ENCODE measurements around the gene ZNF207. TPM values are rescaled to one million over a fixed set of nuclear protein-coding genes. Genes with fewer than 3 reads are reported as not detected.

ZNF207 gene
- total and polyA plus RNA-seq, 4 experiments from 2014 or later, result 158 to 298 (median 217) TPM

GRCh38 chr17:32356378-32356743, 6.4 kb downstream of the ZNF207 start:
- Mint-ChIP-seq H3K27me3 (no peaks in the 10 kb centered on the region), H3K4me1 (peaks cover 38 to 72% (median 49%) of the 10 kb centered on the region in 4 donors), H3K4me3 (peak overlapping the region in 7 of 8 donors; percentile 8 to 75 (median 48)), H3K36me3 (peaks cover 48 to 80% of the 10 kb centered on the region in 2 donors), H3K9me3 (no peaks in the 10 kb centered on the region), H3K27ac (peak overlapping the region in 4 of 7 donors; percentile 2 to 55 (median 20))
- DNase-seq, result no peak
- Histone ChIP-seq H3K9me3 (ENCODE audit: control insufficient read depth in 1 of 2, low read length in 2 of 2) (no peaks in the 10 kb centered on the region), H3K27ac (ENCODE audit: low read depth, low read length) (no peak overlapping the region), H3K4me3 (ENCODE audit: low read length in 2 of 2) (no peak overlapping the region), H3K4me1 (ENCODE audit: insufficient read depth, low read length) (peaks cover 71% of the 10 kb centered on the region), H3K36me3 (ENCODE audit: insufficient read depth, low read length) (peaks cover 50% of the 10 kb centered on the region), H3K27me3 (ENCODE audit: insufficient read depth, low read length) (no peaks in the 10 kb centered on the region)
- ChIA-PET CTCF (ENCODE audit: partially characterized antibody) (interaction anchor here (1.6 kb wide), 1 partner anchor 88 kb away, joined by 3 read pairs; the partner anchor contains the start of gene PSMD11), POLR2A (ENCODE audit: partially characterized antibody) (interaction anchor here (0.6 kb wide), 1 partner anchor 155 kb away, joined by 4 read pairs; no protein-coding TSS in a partner anchor)
- intact Hi-C loops (cut with micrococcal nuclease), result loop anchor here (10.0 kb wide), 1 partner anchor 518 kb away; the partner anchor contains the start of gene MYO1D

DNA sequence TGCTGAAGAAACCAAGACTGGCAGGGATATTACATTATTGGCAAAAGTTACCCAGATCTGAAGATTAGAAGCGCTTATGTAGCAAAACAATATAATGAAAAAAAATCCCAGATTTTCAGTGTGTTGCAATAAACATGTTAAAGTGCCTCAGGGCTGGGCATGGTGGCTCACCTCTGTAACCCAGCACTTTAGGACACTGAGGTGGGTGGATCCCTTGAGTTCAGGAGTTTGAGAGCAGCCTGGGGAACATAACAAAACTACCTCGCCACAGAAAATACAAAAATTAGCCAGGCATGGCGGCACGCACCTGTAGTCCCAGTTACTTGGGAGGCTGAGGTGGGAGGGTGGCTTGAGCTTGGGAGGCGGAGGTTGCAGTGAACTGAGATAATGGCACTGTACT, 6.8 kb downstream of the ZNF207 start:
- Mint-ChIP-seq H3K27me3 (no peaks in the 10 kb centered on the region), H3K4me1 (peaks cover 35 to 68% (median 48%) of the 10 kb centered on the region in 4 donors), H3K36me3 (peaks cover 48 to 78% of the 10 kb centered on the region in 2 donors), H3K4me3 (peak overlapping the region; percentile 8 to 62 (median 36)), H3K9me3 (no peaks in the 10 kb centered on the region), H3K27ac (peak overlapping the region in 5 of 7 donors; percentile 2 to 60 (median 37))
- ChIA-PET POLR2A (ENCODE audit: partially characterized antibody) (no interaction called here), CTCF (ENCODE audit: partially characterized antibody) (interaction anchor here (1.6 kb wide), 1 partner anchor 87 kb away, joined by 3 read pairs; the partner anchor contains the start of gene PSMD11)
- no peak for DNase-seq
- Histone ChIP-seq H3K4me1 (ENCODE audit: insufficient read depth, low read length) (peaks cover 67% of the 10 kb centered on the region), H3K27me3 (ENCODE audit: insufficient read depth, low read length) (no peaks in the 10 kb centered on the region), H3K9me3 (ENCODE audit: control insufficient read depth in 1 of 2, low read length in 2 of 2) (no peaks in the 10 kb centered on the region), H3K27ac (ENCODE audit: low read depth, low read length) (no peak overlapping the region), H3K36me3 (ENCODE audit: insufficient read depth, low read length) (peaks cover 54% of the 10 kb centered on the region), H3K4me3 (ENCODE audit: low read length in 2 of 2) (no peak overlapping the region)
- intact Hi-C loops (cut with micrococcal nuclease), result loop anchor here (10.0 kb wide), 1 partner anchor 518 kb away; the partner anchor contains the start of gene MYO1D

DNA sequence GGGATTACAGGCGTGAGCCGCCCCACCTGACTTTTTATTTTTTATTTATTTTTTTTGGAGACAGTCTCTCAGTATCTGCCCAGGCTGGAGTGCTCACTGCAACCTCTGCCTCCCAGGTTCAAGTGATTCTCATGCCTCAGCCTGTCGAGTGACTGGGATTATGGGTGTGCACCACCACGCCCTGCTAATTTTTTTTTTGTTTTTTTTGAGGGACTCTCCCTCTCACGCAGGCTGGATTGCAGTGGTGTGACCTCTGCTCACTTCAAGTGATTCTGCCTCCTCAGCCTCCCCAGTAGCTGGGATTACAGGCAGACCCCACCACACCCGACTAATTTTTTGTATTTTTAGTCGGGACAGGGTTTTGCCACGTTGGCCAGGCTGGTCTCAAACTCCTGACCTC, 7.7 kb downstream of the ZNF207 start:
- POLR2A ChIA-PET (ENCODE audit: partially characterized antibody), result no interaction called here
- Mint-ChIP-seq H3K27ac (peak overlapping the region in 2 of 7 donors; percentile 2 to 50), H3K27me3 (no peaks in the 10 kb centered on the region), H3K9me3 (no peaks in the 10 kb centered on the region), H3K36me3 (peaks cover 54 to 79% of the 10 kb centered on the region in 2 donors), H3K4me3 (no peak overlapping the region), H3K4me1 (peaks cover 37 to 68% (median 48%) of the 10 kb centered on the region in 4 donors)
- CTCF ChIA-PET (ENCODE audit: partially characterized antibody), result no interaction called here
- Histone ChIP-seq H3K27me3 (ENCODE audit: insufficient read depth, low read length) (no peaks in the 10 kb centered on the region), H3K9me3 (ENCODE audit: control insufficient read depth in 1 of 2, low read length in 2 of 2) (no peaks in the 10 kb centered on the region), H3K4me3 (ENCODE audit: low read length in 2 of 2) (no peak overlapping the region), H3K4me1 (ENCODE audit: insufficient read depth, low read length) (peaks cover 59% of the 10 kb centered on the region), H3K27ac (ENCODE audit: low read depth, low read length) (no peak overlapping the region), H3K36me3 (ENCODE audit: insufficient read depth, low read length) (peaks cover 63% of the 10 kb centered on the region)
- intact Hi-C loops (cut with micrococcal nuclease), result loop anchor here (10.0 kb wide), 1 partner anchor 517 kb away; the partner anchor contains the start of gene MYO1D
- DNase-seq, result no peak

DNA sequence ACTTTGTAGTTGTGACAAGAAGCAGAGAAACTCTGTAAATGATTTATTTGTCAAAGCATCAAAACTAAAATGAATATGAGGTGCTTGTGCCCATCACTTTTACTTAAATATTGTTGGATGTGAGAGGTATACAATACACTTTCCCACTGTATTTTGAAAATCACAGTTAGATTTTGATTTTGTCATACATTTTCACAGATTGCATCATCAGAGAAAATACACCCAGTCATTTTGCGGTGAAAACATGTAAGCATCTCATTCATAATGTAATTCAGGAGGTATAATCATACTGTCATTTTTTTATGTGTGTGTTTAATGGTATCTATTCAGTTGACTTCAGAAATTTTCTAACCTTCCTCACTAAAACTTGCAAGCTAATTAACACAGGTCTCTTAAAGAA, 11.3 kb downstream of the ZNF207 start:
- H3K36me3 ChIP-seq (ENCODE audit: insufficient read depth, low read length), result peaks cover 75% of the 10 kb centered on the region
- no peak for DNase-seq
- peaks cover 23 to 34% (median 28%) of the 10 kb centered on the region in 4 donors for H3K4me1 Mint-ChIP-seq
- no peaks in the 10 kb centered on the region for H3K9me3 Mint-ChIP-seq
- CTCF ChIA-PET (ENCODE audit: partially characterized antibody), result no interaction called here
- no peak overlapping the region for H3K27ac ChIP-seq (ENCODE audit: low read depth, low read length)
- peak overlapping the region in 1 of 7 donors; percentile 18 for H3K27ac Mint-ChIP-seq
- H3K27me3 ChIP-seq (ENCODE audit: insufficient read depth, low read length), result no peaks in the 10 kb centered on the region
- H3K27me3 Mint-ChIP-seq, result no peaks in the 10 kb centered on the region
- no peaks in the 10 kb centered on the region for H3K9me3 ChIP-seq (ENCODE audit: control insufficient read depth in 1 of 2, low read length in 2 of 2)
- no peak overlapping the region for H3K4me3 Mint-ChIP-seq
- H3K36me3 Mint-ChIP-seq, result peaks cover 53 to 78% of the 10 kb centered on the region in 2 donors
- intact Hi-C loops (cut with micrococcal nuclease), result no loop called here
- H3K4me3 ChIP-seq (ENCODE audit: low read length in 2 of 2), result no peak overlapping the region
- POLR2A ChIA-PET (ENCODE audit: partially characterized antibody), result interaction anchor here (1.8 kb wide), 1 partner anchor 10 kb away, joined by 7 read pairs; the partner anchor contains the start of gene ZNF207
- peaks cover 29% of the 10 kb centered on the region for H3K4me1 ChIP-seq (ENCODE audit: insufficient read depth, low read length)

DNA sequence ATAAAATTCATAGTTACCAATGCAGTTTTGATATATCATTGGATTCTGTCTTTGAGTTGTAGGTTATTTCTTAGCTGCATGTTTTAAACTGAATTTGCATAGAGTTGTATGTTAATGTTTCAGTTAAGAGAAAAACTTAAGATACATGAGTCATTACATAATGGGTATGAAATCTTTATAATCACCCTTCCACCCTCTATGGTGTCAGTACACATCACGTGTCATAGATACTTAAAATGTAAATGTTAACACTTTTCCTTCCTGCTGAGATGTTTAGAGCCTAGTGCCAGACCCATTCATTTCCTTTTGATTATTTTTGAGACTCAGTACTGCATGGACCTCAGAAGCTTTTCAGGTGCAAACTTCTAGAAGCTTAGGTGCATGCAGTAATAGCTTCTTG, 20.5 kb downstream of the ZNF207 start:
- Mint-ChIP-seq H3K4me1 (peaks cover 13 to 21% (median 15%) of the 10 kb centered on the region in 4 donors), H3K27ac (no peak overlapping the region), H3K4me3 (no peak overlapping the region), H3K9me3 (no peaks in the 10 kb centered on the region), H3K36me3 (peaks cover 44 to 86% of the 10 kb centered on the region in 2 donors), H3K27me3 (no peaks in the 10 kb centered on the region)
- ChIA-PET POLR2A (ENCODE audit: partially characterized antibody) (no interaction called here), CTCF (ENCODE audit: partially characterized antibody) (interaction anchor here (1.0 to 1.5 kb wide), 2 partner anchors 73 to 91 kb away, joined by 3 read pairs; no protein-coding TSS in a partner anchor)
- Histone ChIP-seq H3K9me3 (ENCODE audit: control insufficient read depth in 1 of 2, low read length in 2 of 2) (no peaks in the 10 kb centered on the region), H3K36me3 (ENCODE audit: insufficient read depth, low read length) (peaks cover 80% of the 10 kb centered on the region), H3K4me1 (ENCODE audit: insufficient read depth, low read length) (peaks cover 5% of the 10 kb centered on the region), H3K4me3 (ENCODE audit: low read length in 2 of 2) (no peak overlapping the region), H3K27me3 (ENCODE audit: insufficient read depth, low read length) (no peaks in the 10 kb centered on the region), H3K27ac (ENCODE audit: low read depth, low read length) (no peak overlapping the region)
- intact Hi-C loops (cut with micrococcal nuclease), result no loop called here
- DNase-seq, result no peak

- H3K4me3 ChIP-seq (ENCODE audit: low read length in 2 of 2), result no peak overlapping the region
- H3K4me3 Mint-ChIP-seq, result no peak overlapping the region
- peaks cover 27 to 53% of the 10 kb centered on the region in 2 donors for H3K36me3 Mint-ChIP-seq
- no peaks in the 10 kb centered on the region for H3K27me3 Mint-ChIP-seq
- H3K9me3 ChIP-seq (ENCODE audit: control insufficient read depth in 1 of 2, low read length in 2 of 2), result no peaks in the 10 kb centered on the region
- H3K27ac ChIP-seq (ENCODE audit: low read depth, low read length), result no peak overlapping the region
- H3K4me1 Mint-ChIP-seq, result peaks cover 0 to 7% (median 5%) of the 10 kb centered on the region in 4 donors
- intact Hi-C loops (cut with micrococcal nuclease), result no loop called here
- peaks cover 33% of the 10 kb centered on the region for H3K36me3 ChIP-seq (ENCODE audit: insufficient read depth, low read length)
- no peak for DNase-seq
- H3K27ac Mint-ChIP-seq, result peak overlapping the region in 1 of 7 donors; percentile 62
- H3K27me3 ChIP-seq (ENCODE audit: insufficient read depth, low read length), result no peaks in the 10 kb centered on the region
- no peaks in the 10 kb centered on the region for H3K4me1 ChIP-seq (ENCODE audit: insufficient read depth, low read length)
- ChIA-PET CTCF (ENCODE audit: partially characterized antibody) (no interaction called here), POLR2A (ENCODE audit: partially characterized antibody) (no interaction called here)
- H3K9me3 Mint-ChIP-seq, result no peaks in the 10 kb centered on the region
Observed at GRCh38 chr17:32382526-32383223, 32.7 kb downstream of the ZNF207 start.

DNA sequence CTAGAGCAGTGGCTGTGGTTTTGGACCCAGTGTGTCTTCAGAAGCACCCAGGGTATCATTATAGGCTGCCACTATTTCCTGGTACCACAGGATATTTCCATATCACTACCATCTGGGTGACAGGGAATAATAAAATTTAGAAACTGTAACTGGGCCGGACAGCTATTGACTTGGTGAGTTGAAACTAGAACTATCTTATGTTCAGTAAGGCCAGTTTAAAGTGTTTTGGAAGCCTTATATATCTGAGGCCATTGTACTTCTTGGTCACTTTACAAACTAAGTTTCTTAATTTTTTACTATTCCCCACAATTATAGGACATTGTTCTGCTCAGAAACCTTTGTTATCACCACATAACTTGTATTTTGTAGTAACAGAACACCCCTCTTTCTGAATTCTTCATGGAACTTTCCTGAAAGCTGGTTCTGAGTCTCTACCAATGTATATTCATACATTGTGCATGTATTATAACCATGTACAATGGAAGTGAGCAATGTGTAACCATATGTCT, 34.0 kb downstream of the ZNF207 start:
- H3K27me3 ChIP-seq (ENCODE audit: insufficient read depth, low read length), result no peaks in the 10 kb centered on the region
- Mint-ChIP-seq H3K27ac (peak overlapping the region in 1 of 7 donors; percentile 1), H3K36me3 (peaks cover 21 to 48% of the 10 kb centered on the region in 2 donors), H3K27me3 (no peaks in the 10 kb centered on the region), H3K9me3 (no peaks in the 10 kb centered on the region), H3K4me1 (peaks cover 0 to 6% (median 4%) of the 10 kb centered on the region in 4 donors), H3K4me3 (no peak overlapping the region)
- no peaks in the 10 kb centered on the region for H3K4me1 ChIP-seq (ENCODE audit: insufficient read depth, low read length)
- no peaks in the 10 kb centered on the region for H3K9me3 ChIP-seq (ENCODE audit: control insufficient read depth in 1 of 2, low read length in 2 of 2)
- no peak overlapping the region for H3K4me3 ChIP-seq (ENCODE audit: low read length in 2 of 2)
- ChIA-PET CTCF (ENCODE audit: partially characterized antibody) (no interaction called here), POLR2A (ENCODE audit: partially characterized antibody) (interaction anchor here (1.4 kb wide), 1 partner anchor 15 kb away, joined by 7 read pairs; no protein-coding TSS in a partner anchor)
- intact Hi-C loops (cut with micrococcal nuclease), result no loop called here
- H3K27ac ChIP-seq (ENCODE audit: low read depth, low read length), result no peak overlapping the region
- peaks cover 20% of the 10 kb centered on the region for H3K36me3 ChIP-seq (ENCODE audit: insufficient read depth, low read length)
- no peak for DNase-seq

All from CD4-positive, alpha-beta memory T cell (primary cell).